Stimulated activated CD4-positive, alpha-beta T cell treated with anti-CD3 and anti-CD28 coated beads, Interleukin-4, amount 100 ng/mL, for 4 hours (primary cell): ENCODE results near the gene CUEDC1.

ENCODE experiments used
- DNase-seq, 2 experiments: peaks; one replicate each; pipeline ENCODE4 v3.0.0-alpha.2; 2020

The CUEDC1 gene

DNA sequence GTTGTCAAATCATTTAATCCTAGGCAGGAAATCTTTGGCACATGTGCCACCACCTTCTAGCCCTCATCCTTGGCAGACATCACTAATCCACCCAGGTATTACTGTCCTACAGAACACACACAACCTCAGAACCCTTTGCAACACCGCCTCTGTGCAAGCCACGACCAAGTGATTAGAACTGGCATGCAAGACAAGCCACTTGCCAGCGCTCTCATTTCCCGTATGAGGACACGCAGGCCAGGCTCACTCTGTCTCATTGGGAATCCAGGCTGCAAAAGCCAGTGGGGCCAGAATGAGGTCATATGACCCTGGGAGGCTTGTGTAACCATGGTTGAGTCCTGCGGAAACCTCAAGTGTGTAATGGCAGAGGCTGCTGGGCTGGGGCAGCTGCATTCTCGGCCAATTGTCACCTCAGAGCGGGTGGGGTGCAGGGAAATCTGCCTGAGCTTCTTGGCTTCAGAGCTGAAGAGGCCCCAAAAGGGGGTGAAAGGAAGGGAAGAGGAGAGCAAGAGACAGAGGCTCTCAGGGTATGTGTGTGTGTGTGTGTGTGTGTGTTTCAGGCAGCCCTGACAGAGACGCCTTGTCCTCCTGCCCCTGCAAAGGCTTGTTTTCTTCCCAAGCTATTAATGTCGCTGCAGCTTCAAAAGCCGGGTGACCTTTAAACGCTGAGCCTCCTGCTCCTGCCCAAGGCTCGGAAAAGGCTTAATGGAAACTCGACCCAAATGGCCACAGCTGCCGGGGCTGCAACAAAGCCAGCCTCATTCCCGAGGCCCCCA lies 62.2 kb downstream of the CUEDC1 start:
- DNase-seq: no peak

DNA sequence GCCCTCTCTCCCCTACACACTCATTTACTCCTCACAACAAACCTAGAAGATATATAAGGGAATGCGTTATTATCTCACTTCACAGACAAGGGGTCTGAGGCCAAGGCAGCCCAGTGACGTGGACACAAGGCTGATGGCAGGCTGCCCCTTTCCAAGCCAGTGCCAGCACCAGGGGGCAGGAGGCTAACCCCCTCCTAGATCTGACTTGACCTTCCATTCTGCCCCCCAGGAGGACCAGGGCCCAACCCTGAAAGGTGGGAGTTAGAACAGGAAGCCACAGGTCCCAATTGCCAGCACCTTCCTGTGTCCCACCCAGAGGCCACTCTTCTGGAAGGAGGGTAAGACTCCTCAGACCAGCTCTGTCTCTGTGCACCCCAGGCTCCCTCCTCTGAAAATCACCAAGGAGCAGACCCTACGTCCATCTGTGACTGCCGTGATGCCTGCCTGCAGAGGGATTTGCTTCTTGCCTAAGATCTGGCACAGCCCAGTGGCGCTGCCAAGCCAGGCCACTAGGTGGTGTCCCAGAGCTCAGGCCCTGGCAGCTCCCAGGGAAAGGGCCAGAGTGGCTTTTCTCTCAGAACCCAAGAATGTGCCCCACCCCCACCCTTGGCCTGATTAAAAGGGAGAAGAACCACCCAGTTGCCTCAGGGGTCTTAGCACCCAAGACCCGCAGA lies 62.9 kb downstream of the CUEDC1 start:
- DNase-seq: peak; percentile 69 to 79

DNA sequence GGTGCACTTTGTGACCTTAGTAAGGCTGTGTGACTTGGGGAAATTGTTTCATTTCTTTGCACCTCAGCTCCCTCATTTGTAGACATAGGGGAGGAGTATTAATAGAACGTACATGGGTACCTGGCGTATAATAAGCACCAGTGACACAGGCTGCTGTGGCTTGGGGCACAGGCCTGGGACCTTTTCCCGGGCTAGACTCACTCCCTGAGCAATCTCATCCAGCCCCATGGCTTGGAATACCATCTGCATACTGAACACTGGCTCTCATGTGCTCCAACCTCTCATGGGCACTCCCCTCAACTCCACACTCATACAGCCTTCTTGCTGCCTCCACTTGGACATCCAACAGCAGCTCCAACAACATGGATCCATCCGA lies 64.4 kb downstream of the CUEDC1 start:
- DNase-seq: no peak

DNA sequence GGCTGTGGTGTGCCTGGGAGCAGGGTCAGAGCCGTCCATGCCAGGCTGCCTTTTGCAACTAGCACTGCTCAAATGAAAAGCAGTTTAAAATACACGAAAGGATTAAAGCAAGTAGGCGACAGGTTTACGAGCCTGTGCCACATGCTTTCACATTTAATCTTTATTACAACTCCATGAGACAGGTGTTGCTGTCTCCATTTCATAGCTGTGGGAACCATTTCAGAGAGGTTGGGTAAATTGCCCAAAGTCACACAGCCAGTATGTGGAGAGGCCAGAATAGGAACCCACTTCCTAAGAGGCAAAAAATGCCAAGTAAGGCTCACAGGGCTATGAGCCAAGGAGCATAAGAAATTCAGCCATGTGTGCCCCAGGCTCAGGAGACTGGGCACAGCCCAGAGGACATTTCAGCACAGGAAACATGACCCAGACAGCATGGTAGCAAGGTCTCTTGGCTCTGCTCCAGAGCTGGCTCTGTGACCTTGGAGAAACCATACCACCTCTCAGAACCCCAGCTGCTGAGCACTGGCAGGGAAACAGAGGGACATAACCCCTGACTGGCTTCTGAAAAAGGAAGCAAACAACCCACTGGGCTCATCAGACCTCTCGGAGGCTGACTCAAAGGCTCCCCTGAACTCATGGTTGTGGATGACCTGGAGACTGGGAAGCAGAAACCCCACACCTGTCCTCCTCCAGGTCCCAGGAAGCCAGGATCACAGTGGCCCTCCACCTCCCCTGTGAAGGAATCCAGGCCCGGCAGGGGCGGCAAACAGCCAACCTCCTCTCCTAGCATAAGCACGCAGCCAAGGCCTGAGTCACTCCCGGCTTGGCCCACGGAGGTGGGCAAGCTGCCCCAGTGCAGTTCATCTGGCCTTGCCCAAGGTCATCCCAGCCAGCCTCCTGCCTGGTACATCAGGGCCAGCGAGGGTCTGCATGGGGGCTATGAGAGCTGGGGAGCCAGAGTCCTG lies 65.0 kb downstream of the CUEDC1 start:
- no peak for DNase-seq

DNA sequence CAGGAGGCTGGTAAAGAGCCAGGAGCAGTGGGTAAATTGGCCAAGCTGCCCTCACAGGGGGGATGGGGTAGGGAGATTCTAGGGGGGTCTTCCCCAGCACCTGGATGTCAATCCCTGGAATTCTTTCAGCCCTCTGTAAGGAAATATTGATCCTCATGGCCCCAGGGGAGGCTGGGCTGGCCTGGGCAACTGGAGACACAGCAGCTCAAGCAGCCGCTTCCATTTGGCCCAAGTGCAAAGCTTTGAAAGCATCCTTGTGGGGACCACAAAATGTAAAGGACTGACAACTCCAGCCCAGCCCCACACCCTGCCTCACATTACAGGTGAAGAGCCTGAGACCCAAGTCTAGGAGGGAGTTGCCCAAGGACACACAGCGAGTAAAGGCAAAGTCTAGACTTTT lies 66.0 kb downstream of the CUEDC1 start:
- no peak for DNase-seq

DNA sequence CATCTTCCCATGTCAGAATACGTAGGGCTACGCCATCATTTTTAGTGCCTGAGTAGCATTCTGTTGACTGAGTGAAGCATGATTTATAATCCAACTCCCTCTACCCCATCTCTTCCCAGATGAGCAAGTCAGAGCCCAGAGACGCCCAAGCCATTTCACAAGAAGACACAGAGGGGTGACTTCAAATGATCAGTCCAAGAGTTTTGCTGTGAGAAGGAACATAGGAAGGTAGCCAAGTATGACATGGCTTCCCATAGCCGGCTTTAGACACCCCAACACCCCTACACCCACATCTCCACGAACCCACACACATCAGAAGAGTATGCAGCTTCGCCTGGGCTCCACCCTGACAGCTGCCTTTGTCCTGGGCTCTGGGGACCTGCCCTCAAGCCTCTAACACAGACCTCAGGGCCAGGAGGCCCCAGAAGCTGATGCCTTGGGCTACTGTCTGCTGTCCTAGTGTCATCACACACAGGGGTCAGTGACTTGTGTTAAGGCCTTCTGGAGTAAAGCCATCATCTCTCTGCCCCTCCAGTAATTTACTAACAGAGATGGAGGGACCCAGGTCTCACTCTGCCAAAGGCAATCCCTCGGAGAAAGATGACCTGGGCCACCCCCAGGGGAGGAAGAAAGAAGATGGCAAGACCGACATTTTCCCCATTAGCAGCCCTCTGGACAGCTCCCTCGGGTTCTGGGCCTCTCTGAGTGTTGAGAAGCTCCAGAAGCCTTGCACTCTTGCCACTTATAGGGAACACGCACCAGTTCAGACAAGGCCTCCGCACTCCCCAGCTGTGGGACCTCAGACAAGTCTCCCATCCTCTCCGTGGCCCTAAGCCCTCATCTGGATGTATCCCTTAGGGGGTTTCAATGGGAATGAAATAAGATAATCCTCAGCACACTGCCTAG lies 66.6 kb downstream of the CUEDC1 start:
- no peak for DNase-seq

DNA sequence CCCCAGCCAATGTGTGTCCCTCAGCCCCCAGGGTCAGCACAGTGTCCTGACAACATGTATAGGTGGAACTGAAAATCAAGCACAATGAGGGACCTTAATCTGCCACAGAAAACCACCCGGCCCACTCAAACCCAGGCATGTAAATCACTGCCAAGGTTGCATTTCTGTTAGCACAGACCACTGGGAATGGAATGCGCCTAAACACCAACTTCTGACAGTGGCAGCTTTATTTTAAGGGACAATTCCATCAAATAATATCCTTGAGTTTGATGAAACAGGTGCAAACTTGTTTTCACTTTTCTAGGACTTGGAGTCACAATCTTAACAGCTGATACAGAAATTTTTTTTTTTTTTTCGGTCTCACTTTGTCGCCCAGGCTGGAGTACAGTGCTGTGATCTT lies 68.1 kb downstream of the CUEDC1 start:
- no peak for DNase-seq

DNA sequence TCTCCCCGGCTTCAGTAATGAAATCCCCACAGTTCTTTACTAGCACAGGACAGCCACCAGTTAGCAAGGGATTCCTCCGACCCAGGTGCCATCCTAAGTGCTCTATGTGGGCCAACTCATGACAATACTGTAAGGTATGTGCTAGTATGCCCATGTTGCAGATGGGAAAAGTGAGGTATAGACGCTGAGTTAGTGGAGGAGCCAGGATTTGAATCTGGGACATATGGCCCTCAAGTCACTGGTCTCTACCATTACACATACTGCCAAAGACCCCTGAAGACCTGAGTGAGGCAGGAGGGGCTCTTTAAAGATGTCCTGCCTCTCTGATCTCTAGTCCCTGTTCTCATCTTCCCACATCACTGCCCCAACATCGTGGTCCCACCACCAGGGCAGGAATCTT lies 69.2 kb downstream of the CUEDC1 start:
- no peak for DNase-seq

DNA sequence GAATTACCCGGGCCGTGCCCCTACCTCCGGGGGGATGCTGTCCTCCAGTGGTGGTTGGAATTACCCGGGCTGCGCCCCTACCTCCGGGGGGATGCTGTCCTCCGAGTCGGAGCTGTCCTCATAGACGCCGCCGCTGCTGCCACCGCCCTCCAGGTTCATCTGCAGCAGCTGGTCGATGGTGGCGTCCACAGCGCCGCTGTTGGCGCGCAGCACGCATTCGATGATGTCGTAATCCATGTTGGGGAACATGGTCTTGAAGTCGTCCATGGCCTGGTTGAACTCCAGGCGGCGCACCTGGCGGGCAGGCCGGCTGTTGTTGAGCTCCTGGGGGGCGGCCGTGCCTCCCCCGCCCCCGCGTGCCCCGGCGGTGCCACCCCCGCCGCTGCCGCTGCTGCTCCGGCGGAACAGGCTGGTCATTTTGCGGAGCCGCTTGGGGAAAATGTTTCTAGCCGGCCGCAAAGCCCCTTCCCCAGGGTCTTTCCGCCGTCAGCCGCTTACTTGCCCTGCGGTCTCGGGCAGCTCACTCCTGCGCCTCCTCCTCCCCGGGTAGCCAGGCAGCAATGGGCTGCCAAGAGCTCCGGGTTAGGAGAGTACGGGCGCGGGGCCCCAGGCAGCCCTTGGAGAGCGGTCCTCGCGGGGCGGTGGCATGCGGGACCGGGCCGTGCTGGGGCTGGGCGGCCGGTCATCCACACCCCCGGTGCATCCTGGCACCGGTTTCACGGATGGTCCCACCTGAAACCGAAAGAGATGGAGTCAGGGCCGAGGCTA lies 69.9 kb downstream of the CUEDC1 start:
- no peak for DNase-seq

DNA sequence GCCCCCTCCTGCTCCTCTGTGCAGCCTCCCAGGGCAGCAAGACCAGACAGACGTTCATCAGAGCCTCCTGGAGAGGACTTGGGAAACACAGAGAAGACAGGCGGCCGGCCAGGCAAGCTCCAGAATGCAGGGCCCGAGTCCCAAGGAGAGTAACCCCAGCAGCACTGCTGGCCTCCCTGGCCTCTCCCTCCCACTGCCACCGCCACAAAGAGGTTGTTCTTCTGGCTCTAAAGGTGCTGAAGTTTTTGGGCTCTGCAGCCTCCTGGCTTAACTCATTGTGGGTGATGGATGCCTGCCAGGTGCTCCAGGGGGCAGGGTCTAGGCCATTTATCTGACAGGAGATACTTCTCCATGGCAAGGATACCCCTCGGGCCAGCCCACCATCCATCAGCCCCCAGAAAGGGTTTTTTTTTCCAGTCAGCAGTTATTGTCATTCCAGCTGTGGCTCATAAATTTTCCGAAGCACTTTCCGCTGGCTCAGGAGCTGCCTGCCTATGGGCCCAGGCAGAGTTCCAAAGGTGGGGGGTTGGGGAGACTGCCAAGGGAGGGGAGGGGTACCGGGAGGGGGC lies 73.3 kb downstream of the CUEDC1 start:
- no peak for DNase-seq

DNA sequence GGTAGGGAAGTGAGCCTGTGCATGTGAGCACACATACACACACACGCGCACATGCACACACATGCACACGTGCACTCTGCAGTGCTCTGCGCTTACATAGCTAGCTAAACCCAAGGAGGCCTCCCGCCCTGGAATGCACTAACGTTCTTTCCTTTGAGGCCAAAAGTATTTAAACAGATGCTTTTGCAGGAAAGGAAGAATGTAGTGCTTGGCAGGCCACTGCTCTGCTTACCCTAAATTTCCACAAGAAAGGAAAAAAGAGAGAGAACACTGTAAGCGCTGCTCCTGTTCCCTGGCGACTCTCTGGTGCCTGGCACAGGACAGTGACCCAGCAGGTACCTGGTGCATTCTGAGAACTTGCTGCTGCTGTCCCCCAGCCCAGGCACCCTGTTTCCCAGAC lies 74.1 kb downstream of the CUEDC1 start:
- DNase-seq: no peak

DNA sequence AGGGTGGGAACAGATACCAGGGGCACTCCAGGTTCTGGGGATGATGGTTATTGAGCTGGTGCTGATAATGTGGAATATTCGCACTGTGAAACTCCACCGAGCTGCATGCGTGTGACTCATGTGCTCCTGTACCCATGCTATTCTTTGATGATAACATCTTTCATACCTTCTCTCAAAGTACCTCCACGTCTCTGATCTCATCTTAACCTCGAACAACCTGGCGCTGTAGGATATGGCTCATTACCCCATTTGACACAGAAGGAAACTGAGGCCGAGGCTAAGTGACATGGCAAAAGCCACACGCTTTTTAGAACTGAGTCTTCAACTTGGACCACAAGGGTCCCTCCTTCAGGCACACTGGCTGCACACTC lies 75.1 kb downstream of the CUEDC1 start:
- DNase-seq: peak in 1 of 2 experiments; percentile 42

DNA sequence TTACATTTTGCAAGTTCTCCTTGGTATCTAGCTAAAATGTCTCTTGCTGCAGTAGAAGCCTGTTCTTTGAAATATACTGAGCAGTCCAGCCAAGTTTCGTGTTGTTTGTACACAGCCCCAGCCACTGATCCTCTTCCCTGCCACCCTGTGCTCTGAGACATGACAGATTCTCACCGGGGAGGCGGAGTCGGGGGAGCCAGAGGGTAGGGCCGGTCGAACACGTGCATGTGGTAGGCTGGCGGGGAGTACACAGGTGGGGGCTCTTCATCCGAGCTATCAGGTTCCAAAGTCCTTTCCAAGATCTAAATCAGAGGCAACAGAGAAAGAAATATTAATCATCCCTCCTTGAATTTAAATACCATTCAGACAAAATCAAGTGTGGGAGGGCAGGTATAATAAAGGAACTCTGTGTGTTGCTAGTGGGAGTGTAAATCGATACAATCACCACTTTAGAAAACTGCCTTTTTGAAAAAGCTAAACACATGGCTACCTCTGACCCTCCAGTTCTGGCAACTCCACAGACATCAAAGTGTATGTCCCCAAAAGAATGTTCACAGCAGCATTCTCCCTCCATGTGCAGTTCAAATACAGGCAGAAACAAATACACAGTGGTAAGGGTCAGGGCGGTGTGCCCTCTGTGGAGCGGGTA lies 75.7 kb downstream of the CUEDC1 start:
- DNase-seq: no peak

DNA sequence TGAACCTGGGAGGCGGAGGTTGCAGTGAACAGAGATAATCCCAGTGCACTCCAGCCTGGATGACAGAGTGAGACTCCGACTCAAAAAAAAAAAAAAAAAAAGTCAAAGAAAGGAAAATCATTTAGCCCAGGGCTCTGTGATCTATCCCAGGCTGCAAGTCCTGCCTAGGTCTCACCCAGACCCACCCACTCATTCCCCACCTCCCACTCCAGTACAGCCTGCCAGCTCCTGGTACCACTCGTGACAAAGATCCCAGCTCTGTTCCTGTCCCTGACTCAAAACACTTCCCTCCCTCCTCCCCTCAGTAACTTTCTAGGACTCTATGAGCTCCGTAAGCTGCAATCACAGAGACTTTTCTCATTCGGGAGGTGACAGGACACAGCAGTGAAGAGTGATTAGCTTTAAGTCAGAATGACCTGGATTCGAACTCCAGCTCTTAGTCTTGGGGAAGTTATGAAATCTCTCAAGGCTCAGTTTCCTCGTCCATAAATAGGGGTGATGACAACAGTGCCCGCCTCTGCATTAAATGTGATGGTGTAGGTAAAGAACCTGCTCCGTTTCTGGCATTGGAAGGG lies 77.3 kb downstream of the CUEDC1 start:
- no peak for DNase-seq

DNA sequence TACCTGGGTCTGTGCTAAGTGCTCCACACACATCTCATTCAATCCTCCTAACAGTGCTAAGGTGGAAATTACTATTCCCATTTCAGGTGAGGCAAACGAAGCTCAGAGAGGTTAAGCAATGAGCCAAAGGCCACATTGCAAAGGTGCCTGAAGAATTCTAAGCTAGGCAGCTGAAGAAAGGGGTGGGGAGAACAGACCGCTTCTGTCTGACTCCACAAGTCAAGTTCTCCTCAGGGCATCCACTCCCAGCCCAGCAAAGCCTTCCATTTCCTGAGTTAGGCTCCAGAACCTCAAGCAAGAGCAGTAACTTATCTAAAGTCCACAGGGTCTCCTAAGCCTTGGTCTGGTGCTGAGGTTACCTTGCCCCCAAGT lies 78.4 kb downstream of the CUEDC1 start:
- no peak for DNase-seq

DNA sequence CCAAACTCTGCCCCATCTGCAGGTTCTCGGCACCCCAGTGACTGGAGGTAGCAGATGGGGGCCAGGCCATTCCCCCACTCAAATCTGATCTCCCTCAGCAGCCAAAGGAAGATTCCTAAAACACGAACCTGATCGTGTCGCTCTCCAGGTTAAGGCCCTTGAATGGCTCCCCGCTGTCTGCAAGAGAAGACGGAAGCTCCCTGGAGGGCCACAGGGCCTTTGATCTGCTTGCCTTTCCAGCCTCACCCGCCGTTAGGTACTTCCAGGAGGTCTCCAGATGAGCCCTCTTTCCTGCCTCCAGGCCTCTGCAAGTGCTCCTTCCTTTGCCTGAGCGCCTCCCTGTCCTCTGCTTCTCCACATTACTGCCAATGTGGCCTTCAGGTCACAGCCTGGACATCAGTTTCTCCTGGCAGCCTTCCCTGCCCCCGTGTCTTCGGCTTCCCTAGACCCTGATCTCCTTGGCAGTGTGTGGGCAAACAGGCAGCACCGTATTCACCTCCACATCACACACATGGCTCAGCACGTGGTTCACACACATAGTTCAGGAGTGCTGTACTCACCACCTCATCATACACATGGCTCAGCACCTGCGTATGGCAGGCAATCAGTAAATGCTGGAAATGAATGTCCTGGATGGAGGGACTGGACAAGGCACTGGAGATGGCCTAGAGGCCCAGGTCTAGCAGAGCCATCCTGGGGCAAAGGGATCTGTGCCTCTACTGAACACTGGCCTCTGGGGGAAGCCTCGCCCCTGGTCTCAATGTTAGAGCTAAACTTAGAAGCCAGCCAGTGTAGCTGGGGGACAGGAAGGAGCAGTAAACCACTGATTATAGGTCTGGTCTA lies 79.0 kb downstream of the CUEDC1 start:
- no peak for DNase-seq

DNA sequence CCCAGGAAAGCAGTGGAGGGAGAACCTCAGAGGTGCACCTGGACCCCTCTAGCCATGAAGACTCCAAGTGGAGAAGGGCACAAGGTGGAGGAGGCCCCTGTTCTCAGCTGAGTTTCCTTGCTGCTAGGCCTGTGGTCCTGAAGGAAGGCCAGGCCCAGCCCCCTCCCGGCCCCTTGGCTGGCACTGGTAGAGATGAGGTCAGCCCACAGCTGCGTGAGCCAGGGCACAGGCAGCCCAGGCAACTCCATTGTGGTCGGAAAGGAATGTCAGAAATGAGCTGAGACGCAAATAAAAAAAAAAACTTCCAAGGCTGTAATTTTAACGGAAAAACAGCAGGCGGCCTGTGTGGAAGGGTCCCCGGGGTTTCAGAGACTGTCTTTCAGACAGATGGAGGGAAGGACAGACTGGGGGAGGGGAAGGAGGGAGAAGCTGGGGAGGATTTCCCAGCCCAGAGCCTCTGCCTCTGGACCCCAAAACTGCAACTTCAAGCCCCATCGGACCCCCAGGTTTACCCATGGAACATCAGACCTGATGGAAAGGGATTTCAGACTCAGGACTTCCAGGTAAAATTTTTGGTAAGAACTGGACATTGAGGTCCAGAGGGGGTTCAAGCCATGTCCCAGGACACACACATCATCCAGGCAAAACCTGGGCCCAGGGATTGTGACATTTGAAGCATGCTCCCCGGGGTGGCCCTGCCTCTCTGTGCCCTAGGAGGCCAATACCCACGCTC lies 79.8 kb downstream of the CUEDC1 start:
- no peak for DNase-seq

DNA sequence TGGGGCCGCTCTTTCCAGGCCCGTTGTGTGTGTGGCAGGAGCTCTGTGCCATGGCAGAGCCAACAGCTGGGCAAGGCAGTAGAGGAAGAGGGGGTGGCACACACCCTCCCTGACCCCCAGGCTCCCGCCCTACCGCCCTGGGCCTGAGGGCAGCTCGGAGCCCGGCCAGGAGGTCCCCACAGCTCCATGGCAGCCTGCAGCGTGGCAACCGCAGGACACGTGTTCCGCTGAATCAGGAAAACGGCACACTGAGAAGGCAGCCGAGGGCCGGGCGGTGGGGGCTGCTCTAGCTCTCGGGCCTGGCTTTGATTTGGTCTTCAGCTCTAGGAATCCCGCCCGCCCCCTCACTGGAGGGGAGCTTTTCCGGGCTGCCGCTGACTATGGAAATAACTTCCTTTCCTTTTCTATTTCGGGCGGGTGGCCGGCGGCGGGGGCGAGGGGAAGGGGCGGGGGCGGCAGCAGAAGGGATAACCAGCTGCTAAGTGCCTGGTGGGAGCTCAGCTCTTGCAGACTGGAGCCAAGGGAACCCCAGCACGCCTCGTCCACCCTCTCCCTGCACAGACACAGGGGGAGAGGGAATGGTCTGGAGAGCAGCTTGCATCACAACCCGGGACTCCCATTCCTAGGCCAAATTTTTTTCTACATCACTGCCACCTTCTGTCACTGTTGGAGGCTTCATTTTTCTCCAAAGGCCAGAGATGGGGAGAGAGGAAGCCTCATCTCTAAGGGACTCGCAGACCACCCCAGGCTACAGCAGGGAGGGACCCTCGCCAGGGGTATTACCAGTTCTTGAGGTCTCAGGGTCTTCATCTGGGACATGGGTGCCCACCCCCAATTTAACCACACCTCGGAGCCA lies 80.5 kb downstream of the CUEDC1 start:
- peak; percentile 26 to 30 for DNase-seq
